ENCODE results near the gene JAZF1.

The JAZF1 gene

DNA sequence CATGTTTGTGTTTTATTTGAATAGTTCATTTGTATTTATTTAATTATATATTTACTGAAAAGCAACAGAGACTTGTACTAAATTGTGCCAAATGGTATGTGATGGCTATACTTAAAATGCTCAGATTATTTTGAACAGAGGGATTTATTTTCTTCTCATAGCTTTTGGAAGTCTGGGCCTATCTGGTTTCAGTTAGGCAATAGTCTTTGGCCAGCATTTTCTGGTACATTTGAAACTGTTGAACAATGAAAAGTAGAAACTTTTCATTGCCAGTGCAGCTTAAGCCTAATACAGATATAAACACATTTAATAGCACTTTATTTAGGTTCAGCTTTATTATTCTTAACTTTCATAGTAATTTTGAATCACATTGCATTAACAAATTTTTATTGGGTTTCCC, 252.6 kb downstream of the JAZF1 start:
- no peak overlapping the region for H3K4me3 ChIP-seq (ENCODE audit: insufficient read depth, low read length, poor library complexity, severe bottlenecking)
- no peak for TF ChIP-seq EZH2phosphoT487 (conservative IDR thresholded peaks at IDR 0.05; ENCODE audit: low read length)
- TF ChIP-seq, protein P1, sequence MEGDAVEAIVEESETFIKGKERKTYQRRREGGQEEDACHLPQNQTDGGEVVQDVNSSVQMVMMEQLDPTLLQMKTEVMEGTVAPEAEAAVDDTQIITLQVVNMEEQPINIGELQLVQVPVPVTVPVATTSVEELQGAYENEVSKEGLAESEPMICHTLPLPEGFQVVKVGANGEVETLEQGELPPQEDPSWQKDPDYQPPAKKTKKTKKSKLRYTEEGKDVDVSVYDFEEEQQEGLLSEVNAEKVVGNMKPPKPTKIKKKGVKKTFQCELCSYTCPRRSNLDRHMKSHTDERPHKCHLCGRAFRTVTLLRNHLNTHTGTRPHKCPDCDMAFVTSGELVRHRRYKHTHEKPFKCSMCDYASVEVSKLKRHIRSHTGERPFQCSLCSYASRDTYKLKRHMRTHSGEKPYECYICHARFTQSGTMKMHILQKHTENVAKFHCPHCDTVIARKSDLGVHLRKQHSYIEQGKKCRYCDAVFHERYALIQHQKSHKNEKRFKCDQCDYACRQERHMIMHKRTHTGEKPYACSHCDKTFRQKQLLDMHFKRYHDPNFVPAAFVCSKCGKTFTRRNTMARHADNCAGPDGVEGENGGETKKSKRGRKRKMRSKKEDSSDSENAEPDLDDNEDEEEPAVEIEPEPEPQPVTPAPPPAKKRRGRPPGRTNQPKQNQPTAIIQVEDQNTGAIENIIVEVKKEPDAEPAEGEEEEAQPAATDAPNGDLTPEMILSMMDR (IDR thresholded peaks at IDR 0.05; ENCODE audit: insufficient read depth, low read length, poor library complexity, severe bottlenecking): no peak
- H4K20me1 ChIP-seq (ENCODE audit: low read depth, low read length): no peaks in the 10 kb centered on the region
- no peaks in the 10 kb centered on the region for H3K79me2 ChIP-seq (ENCODE audit: insufficient read depth, low read length)
- no peak overlapping the region for H3K4me2 ChIP-seq (ENCODE audit: low read depth, low read length, poor library complexity, severe bottlenecking)
- H3K9ac ChIP-seq (ENCODE audit: low read length): no peak overlapping the region
- H2AFZ ChIP-seq (ENCODE audit: low read depth, low read length, severe bottlenecking): no peak overlapping the region
- no peaks in the 10 kb centered on the region for H3K36me3 ChIP-seq (ENCODE audit: low read length)
- no peaks in the 10 kb centered on the region for H3K9me3 ChIP-seq (ENCODE audit: insufficient read depth, low read length)
- H3K9me2 ChIP-seq (replicated peaks; ENCODE audit: insufficient read depth, low read length): no peaks in the 10 kb centered on the region
- no peaks in the 10 kb centered on the region for H3F3A ChIP-seq (ENCODE audit: insufficient read depth)
- H3K27ac ChIP-seq (ENCODE audit: low read depth, low read length): no peak overlapping the region
- H3K27me3 ChIP-seq (ENCODE audit: low read length): no peaks in the 10 kb centered on the region

DNA sequence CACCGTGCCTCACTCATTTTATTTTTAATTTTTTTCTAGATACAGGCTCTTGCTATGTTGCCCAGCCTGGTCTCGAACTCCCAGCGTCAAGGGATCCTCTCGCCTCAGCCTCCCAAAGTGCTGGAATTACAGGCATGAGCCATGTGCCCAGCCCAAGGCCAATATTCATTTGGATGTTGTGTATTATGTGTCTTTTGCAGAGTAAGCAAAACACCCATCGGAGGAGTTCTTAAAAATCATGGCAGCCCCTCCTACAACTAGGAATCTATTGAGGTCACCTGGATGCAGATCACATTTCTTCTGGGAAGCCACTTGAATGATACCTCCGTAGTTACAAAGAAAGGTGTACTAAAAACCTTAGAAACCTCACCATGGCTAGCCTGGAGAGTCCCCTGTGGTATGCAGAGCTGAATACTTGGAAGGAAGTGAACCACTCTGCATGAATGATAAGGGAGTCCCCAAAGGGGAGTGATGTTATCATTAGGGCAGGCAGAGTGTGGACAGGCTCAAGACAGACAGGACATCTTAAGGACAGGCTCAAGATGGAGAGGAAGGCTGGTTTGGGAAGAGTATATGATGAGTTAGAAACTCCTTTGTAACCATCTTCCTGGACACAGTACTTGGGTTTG, 254.9 kb downstream of the JAZF1 start:
- Histone ChIP-seq H3F3A (ENCODE audit: insufficient read depth) (no peaks in the 10 kb centered on the region), H4K20me1 (ENCODE audit: low read depth, low read length) (no peaks in the 10 kb centered on the region), H3K9me3 (ENCODE audit: insufficient read depth, low read length) (no peaks in the 10 kb centered on the region), H3K9me2 (replicated peaks; ENCODE audit: insufficient read depth, low read length) (no peaks in the 10 kb centered on the region), H3K9ac (ENCODE audit: low read length) (no peak overlapping the region), H3K4me2 (ENCODE audit: low read depth, low read length, poor library complexity, severe bottlenecking) (no peak overlapping the region), H2AFZ (ENCODE audit: low read depth, low read length, severe bottlenecking) (no peak overlapping the region), H3K36me3 (ENCODE audit: low read length) (no peaks in the 10 kb centered on the region), H3K27me3 (ENCODE audit: low read length) (no peaks in the 10 kb centered on the region), H3K27ac (ENCODE audit: low read depth, low read length) (no peak overlapping the region), H3K79me2 (ENCODE audit: insufficient read depth, low read length) (no peaks in the 10 kb centered on the region), H3K4me3 (ENCODE audit: insufficient read depth, low read length, poor library complexity, severe bottlenecking) (no peak overlapping the region)
- TF ChIP-seq EZH2phosphoT487 (conservative IDR thresholded peaks at IDR 0.05; ENCODE audit: low read length): no peak
- TF ChIP-seq, protein P1 (IDR thresholded peaks at IDR 0.05; ENCODE audit: insufficient read depth, low read length, poor library complexity, severe bottlenecking): no peak

DNA sequence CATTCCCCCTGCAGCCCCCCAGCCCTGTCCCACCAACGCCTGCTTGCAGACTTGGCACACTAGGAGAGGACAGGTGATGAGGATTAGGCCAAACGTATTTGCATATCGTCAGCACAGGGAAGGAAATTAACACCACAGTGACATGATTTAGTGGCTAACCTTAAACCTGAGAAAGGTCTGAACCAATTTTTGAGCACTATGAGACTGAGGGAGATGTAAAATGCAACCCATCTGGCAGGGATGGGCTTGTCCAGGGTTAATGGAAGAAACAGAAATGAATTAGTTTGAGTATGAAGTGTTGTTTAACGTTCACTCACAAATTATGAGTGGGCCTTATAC, 257.0 kb downstream of the JAZF1 start:
- Histone ChIP-seq H3F3A (ENCODE audit: insufficient read depth) (0 out of 2 replicates have a peak, but pooled peaks cover 3% of the 10 kb centered on the region), H3K9me2 (replicated peaks; ENCODE audit: insufficient read depth, low read length) (no peaks in the 10 kb centered on the region), H3K27me3 (ENCODE audit: low read length) (no peaks in the 10 kb centered on the region), H3K9me3 (ENCODE audit: insufficient read depth, low read length) (no peaks in the 10 kb centered on the region), H3K27ac (ENCODE audit: low read depth, low read length) (peak overlapping the region; percentile 64), H3K4me3 (ENCODE audit: insufficient read depth, low read length, poor library complexity, severe bottlenecking) (no peak overlapping the region), H3K79me2 (ENCODE audit: insufficient read depth, low read length) (no peaks in the 10 kb centered on the region), H4K20me1 (ENCODE audit: low read depth, low read length) (no peaks in the 10 kb centered on the region), H2AFZ (ENCODE audit: low read depth, low read length, severe bottlenecking) (no peak overlapping the region), H3K36me3 (ENCODE audit: low read length) (no peaks in the 10 kb centered on the region), H3K9ac (ENCODE audit: low read length) (no peak overlapping the region), H3K4me2 (ENCODE audit: low read depth, low read length, poor library complexity, severe bottlenecking) (peak overlapping the region; percentile 37)
- TF ChIP-seq, protein P1 (IDR thresholded peaks at IDR 0.05; ENCODE audit: insufficient read depth, low read length, poor library complexity, severe bottlenecking): no peak
- no peak for TF ChIP-seq EZH2phosphoT487 (conservative IDR thresholded peaks at IDR 0.05; ENCODE audit: low read length)

Data from SU-DHL-6 (cell line).